GM12878 (cell line): ENCODE measurements around the gene KCNK17. TPM values are rescaled to one million over a fixed set of nuclear protein-coding genes. Genes with fewer than 3 reads are reported as not detected.

Source experiments
- ATAC-seq: fragments of 200-7000 bp; cut with Tn5 transposase; 3 replicates; pipeline ENCODE4 v1.9.1; 2020; ENCODE audit warnings: mild to moderate bottlenecking, moderate library complexity
- BruUV-seq: library from RNA; stranded (reverse); fragments of 400-500 nt; replicated peaks from 2 replicates; lab custom pipeline; 2021; lab: Mats Ljungman, UMichigan
- CTCF ChIA-PET: fragments of 300-600 bp; sonication (Branson Sonifier 250); formaldehyde crosslinking; extraction: SDS; loops from one replicate; lab custom pipeline; 2021; ENCODE audit warnings: inconsistent platforms; lab: Yijun Ruan, JAX
- POLR2A ChIA-PET: fragments of 350-600 bp; formaldehyde crosslinking; extraction: SDS; loops from one replicate; lab custom pipeline; 2021; ENCODE audit warnings: inconsistent platforms; lab: Charles Lee
- RAD21 ChIA-PET: fragments of 300-600 bp; sonication (Branson Sonifier 250); formaldehyde crosslinking; loops from one replicate; lab custom pipeline; 2023; ENCODE audit warnings: antibody characterized with exemption; ENCODE audit not compliant: unreplicated experiment; lab: Charles Lee
- SMC1A ChIA-PET: fragments of 300-600 bp; sonication (Branson Sonifier 250); formaldehyde crosslinking; loops from one replicate; lab custom pipeline; 2023; ENCODE audit not compliant: unreplicated experiment, uncharacterized antibody; lab: Charles Lee
- DNase-seq: peaks from one replicate; pipeline ENCODE4 v3.0.0-alpha.2; 2011; ENCODE audit warnings: low read depth, low spot score
- FAIRE-seq: peaks from 3 replicates; lab custom pipeline; 2011; peaks lifted over from hg19 to GRCh38; lab: Jason Lieb, UNC
- H2AFZ ChIP-seq: 2 replicates; pipeline ENCODE4 v1.6.0; 2011; ENCODE audit warnings: low read depth, low read length, control low read depth; ENCODE audit not compliant: control insufficient read depth
- H3K27ac ChIP-seq: 2 replicates; pipeline ENCODE4 v1.5.1; 2011; ENCODE audit warnings: control low read depth; ENCODE audit not compliant: control insufficient read depth, insufficient read depth
- H3K27me3 ChIP-seq, 2 experiments: replicated peaks in 1 of 2; 2 replicates each; pipeline versions ENCODE4 v1.6.0 to v1.6.1; 2011; ENCODE audit warnings: low read length in 1 of 2; ENCODE audit not compliant: control insufficient read depth in 2 of 2, insufficient read depth in 2 of 2
- H3K36me3 ChIP-seq, 2 experiments: 2 replicates each; pipeline ENCODE4 v1.5.1; 2011; ENCODE audit warnings: low read length in 1 of 2; ENCODE audit not compliant: control insufficient read depth in 2 of 2, insufficient read depth in 2 of 2
- H3K4me1 ChIP-seq: 2 replicates; pipeline ENCODE4 v1.6.1; 2011; ENCODE audit warnings: mild to moderate bottlenecking, low read length, moderate library complexity, mixed read lengths; ENCODE audit not compliant: control insufficient read depth, insufficient read depth
- H3K4me2 ChIP-seq: 2 replicates; pipeline ENCODE4 v1.6.0; 2011; ENCODE audit warnings: control low read depth; ENCODE audit not compliant: control insufficient read depth, insufficient read depth
- H3K4me3 ChIP-seq: fragments of 200-600 bp; sonication (generic); 2 replicates; pipeline ENCODE4 v1.5.1; 2016
- H3K79me2 ChIP-seq: 2 replicates; pipeline ENCODE4 v1.6.0; 2011; ENCODE audit warnings: low read length; ENCODE audit not compliant: control insufficient read depth, insufficient read depth
- H3K9ac ChIP-seq: 2 replicates; pipeline ENCODE4 v1.8.0; 2011; ENCODE audit warnings: low read length, control low read depth, mixed read lengths; ENCODE audit not compliant: control insufficient read depth, insufficient read depth
- H3K9me3 ChIP-seq: replicated peaks from 3 replicates; pipeline ENCODE4 v1.5.1; 2011; ENCODE audit warnings: mild to moderate bottlenecking, low read length; ENCODE audit not compliant: control insufficient read depth, insufficient read depth
- H4K20me1 ChIP-seq: 2 replicates; pipeline ENCODE4 v1.6.0; 2011; ENCODE audit not compliant: control insufficient read depth, insufficient read depth
- ASH2L ChIP-seq: fragments of 300-600, 200-600 bp; sonication (generic); IDR thresholded peaks from 2 replicates; pipeline ENCODE4 v1.6.1; 2017; ENCODE audit warnings: low read depth, mild to moderate bottlenecking, borderline replicate concordance
- DPF2 ChIP-seq: fragments of 450-650 bp; IDR thresholded peaks from 2 replicates; pipeline ENCODE4 v1.6.1; 2017; ENCODE audit warnings: mild to moderate bottlenecking
- GABPA ChIP-seq: IDR thresholded peaks from 2 replicates; pipeline ENCODE4 v1.6.1; 2014; ENCODE audit warnings: antibody characterized with exemption, low read depth, mild to moderate bottlenecking, inconsistent platforms
- HSF1 ChIP-seq: fragments of 150-350 bp; IDR thresholded peaks from 2 replicates; pipeline ENCODE4 v1.6.1; 2014; ENCODE audit warnings: mild to moderate bottlenecking, low read depth, low read length
- IRF4 ChIP-seq: IDR thresholded peaks from 2 replicates; pipeline ENCODE4 v1.6.1; 2011; ENCODE audit warnings: low read depth, low read length
- IRF5 ChIP-seq: fragments of 450-650 bp; IDR thresholded peaks from 2 replicates; pipeline ENCODE4 v1.6.1; 2017; ENCODE audit warnings: borderline replicate concordance
- JUNB ChIP-seq: IDR thresholded peaks from 2 replicates; pipeline ENCODE4 v1.6.1; 2016; ENCODE audit warnings: antibody characterized with exemption, mild to moderate bottlenecking
- LARP7 ChIP-seq: fragments of 450-650 bp; IDR thresholded peaks from 2 replicates; pipeline ENCODE4 v1.6.1; 2017; ENCODE audit warnings: mild to moderate bottlenecking
- NBN ChIP-seq: fragments of 450-650 bp; IDR thresholded peaks from 2 replicates; pipeline ENCODE4 v1.6.1; 2016
- NFYA ChIP-seq: IDR thresholded peaks from 2 replicates; pipeline ENCODE4 v1.6.1; 2011; ENCODE audit warnings: low read depth, mild to moderate bottlenecking, low read length, improper control_type of control experiment, borderline replicate concordance
- NR2C2 ChIP-seq: IDR thresholded peaks from 2 replicates; pipeline ENCODE4 v1.6.1; 2011; ENCODE audit warnings: borderline replicate concordance, low read depth; ENCODE audit not compliant: control insufficient read depth, insufficient read length
- PKNOX1 ChIP-seq: fragments of 450-650 bp; IDR thresholded peaks from 2 replicates; pipeline ENCODE4 v1.6.1; 2016; ENCODE audit warnings: mild to moderate bottlenecking
- PML ChIP-seq: IDR thresholded peaks from 2 replicates; pipeline ENCODE4 v1.6.1; 2012; ENCODE audit warnings: low read length, inconsistent platforms
- SUPT20H ChIP-seq: IDR thresholded peaks from 2 replicates; pipeline ENCODE4 v1.6.1; 2011; ENCODE audit warnings: low read depth, mild to moderate bottlenecking, low read length, moderate library complexity, borderline replicate concordance; ENCODE audit not compliant: control insufficient read depth
- ZNF384 ChIP-seq: IDR thresholded peaks from 2 replicates; pipeline ENCODE4 v1.6.1; 2012; ENCODE audit warnings: low read depth, mild to moderate bottlenecking, low read length, improper control_type of control experiment, borderline replicate concordance
- ZSCAN29 ChIP-seq: fragments of 450-650 bp; IDR thresholded peaks from 2 replicates; pipeline ENCODE4 v1.6.1; 2017; ENCODE audit warnings: mild to moderate bottlenecking, moderate library complexity
- in situ Hi-C: fragments of 300-500 bp; cut with MboI; formaldehyde crosslinking; loops from 9 replicates; pipeline ENCODE4 v1.14.3; 2018; ENCODE audit warnings: mixed read lengths
- intact Hi-C: fragments of 100-400 bp; cut with micrococcal nuclease; formaldehyde crosslinking; loops from one replicate; pipeline ENCODE4 v1.14.2; 2022; ENCODE audit not compliant: unreplicated experiment
- polyA plus RNA-seq, 11 experiments: library from polyadenylated mRNA; depleted of rRNA in 4 of 11; unstranded in 6 of 11; stranded (reverse) in 5 of 11; fragments of >200 nt; fragmentation: Nextera tagmentation in 4 of 11; fragmentation: Illumina TruSeq in 1 of 11; extraction: Ambion mirVana in 4 of 11; extraction: Trizol in 1 of 11; gene quantifications; 1 replicate in 1 of 11; 2 replicates in 10 of 11; pipeline versions ENCODE4 v1.2.1 to v1.2.3, GENCODE V29; 2011 to 2016; ENCODE audit warnings: inconsistent platforms in 2 of 11, missing spikeins in 2 of 11, low read depth in 1 of 11
- total RNA-seq, 4 experiments: library from RNA; depleted of rRNA in 3 of 4; stranded (reverse); fragments of >200 nt in 3 of 4; fragmentation: Illumina TruSeq in 1 of 4; extraction: Trizol in 1 of 4; gene quantifications; 2 replicates each; pipeline versions ENCODE4 v1.2.1 to v1.2.3, GENCODE V29; 2013 to 2021

Gene KCNK17
- total and polyA plus RNA-seq, 10 of the 15 experiments (the other 5 are each of a cell fraction or from before 2014, with no cell fraction given) = not detected

- no peak for TF ChIP-seq DPF2
Observed at GRCh38 chr6:39307462-39307861, 6.8 kb downstream of the KCNK17 start (continued).

- no peak for FAIRE-seq
- Histone ChIP-seq H3K79me2 (no peaks in the 10 kb centered on the region), H3K36me3 (no peaks in the 10 kb centered on the region), H3K4me2 (no peak overlapping the region), H3K9me3 (no peaks in the 10 kb centered on the region), H4K20me1 (no peaks in the 10 kb centered on the region), H3K4me3 (no peak overlapping the region), H3K4me1 (0 out of 2 replicates have a peak, but pooled peaks cover 2% of the 10 kb centered on the region), H3K27ac (no peak overlapping the region), H3K27me3 (no peaks in the 10 kb centered on the region; a peak in 1 of 4 replicates), H2AFZ (no peak overlapping the region), H3K9ac (no peak overlapping the region)
- in situ Hi-C loops (loop anchor here (5.0 kb wide), 3 partner anchors 138 to 433 kb away; no protein-coding TSS in a partner anchor), intact Hi-C loops (loop anchor here (5.0 kb wide), 2 partner anchors 308 to 433 kb away; no protein-coding TSS in a partner anchor)
- SMC1A ChIA-PET = interaction anchor here (1.3 to 7.4 kb wide), 4 partner anchors 123 to 308 kb away, joined by 3 to 83 read pairs (median 5); no protein-coding TSS in a partner anchor
- RAD21 ChIA-PET = interaction anchor here (1.2 to 2.4 kb wide), 4 partner anchors 138 to 595 kb away, joined by 3 to 12 read pairs (median 5); no protein-coding TSS in a partner anchor
- CTCF ChIA-PET = interaction anchor here (0.9 to 7.5 kb wide), 10 partner anchors 57 to 432 kb away, joined by 3 to 167 read pairs (median 4); partner anchors contain the start of gene SAYSD1
- no TSS peak for BruUV-seq
- no peak for DNase-seq
- TF ChIP-seq NR2C2 = no peak
- no peak for TF ChIP-seq DPF2
- no peak for TF ChIP-seq HSF1
- TF ChIP-seq IRF4 = no peak
- TF ChIP-seq LARP7 = no peak
- no peak for TF ChIP-seq JUNB
- TF ChIP-seq IRF5 = no peak
- no peak for TF ChIP-seq ZNF384
- TF ChIP-seq NBN = no peak
- no peak for TF ChIP-seq ZSCAN29
- TF ChIP-seq ASH2L = no peak
- TF ChIP-seq SUPT20H = no peak
- TF ChIP-seq GABPA = no peak
- TF ChIP-seq PML = no peak
- no peak for TF ChIP-seq NFYA
- TF ChIP-seq PKNOX1 = no peak
- no peak for ATAC-seq
- POLR2A ChIA-PET = no interaction called here
Observed at GRCh38 chr6:39304951-39305350, 9.3 kb downstream of the KCNK17 start.
